Liver (tissue), 9 donors: ENCODE data around the gene SLC45A1. TPM values are rescaled to one million over a fixed set of nuclear protein-coding genes. Genes with fewer than 3 reads are reported as not detected.

Experiments
- DNase-seq: peaks from one replicate; pipeline ENCODE4 v3.0.0-alpha.2; 2017; ENCODE audit warnings: low spot score
- H3K27ac ChIP-seq, 2 donors: one replicate each; pipeline ENCODE4 v1.7.0; 2013; ENCODE audit warnings: inconsistent platforms in 2 of 2, low read length in 2 of 2, control low read depth in 1 of 2, low read depth in 1 of 2, mild to moderate bottlenecking in 1 of 2
- H3K27me3 ChIP-seq, 4 donors: one replicate each; pipeline versions ENCODE4 v1.6.1 to v1.7.0; 2013; ENCODE audit warnings: low read length in 3 of 4, inconsistent platforms in 1 of 4, mild to moderate bottlenecking in 1 of 4, moderate library complexity in 1 of 4; ENCODE audit not compliant: control insufficient read depth in 4 of 4, insufficient read depth in 4 of 4
- H3K36me3 ChIP-seq, 4 donors: one replicate each; pipeline versions ENCODE4 v1.6.1 to v1.7.0; 2013; ENCODE audit warnings: low read length in 3 of 4, mild to moderate bottlenecking in 3 of 4, low read depth in 1 of 4, moderate library complexity in 1 of 4; ENCODE audit not compliant: control insufficient read depth in 4 of 4, insufficient read depth in 3 of 4
- H3K4me1 ChIP-seq, 4 donors: one replicate each; pipeline versions ENCODE4 v1.6.1 to v1.7.0; 2013; ENCODE audit warnings: low read length in 3 of 4, mild to moderate bottlenecking in 3 of 4, moderate library complexity in 1 of 4; ENCODE audit not compliant: control insufficient read depth in 4 of 4, insufficient read depth in 4 of 4
- H3K4me3 ChIP-seq, 3 donors: one replicate each; pipeline versions ENCODE4 v1.6.1 to v1.7.0; 2013; ENCODE audit warnings: low read length in 3 of 3, control low read depth in 1 of 3, low read depth in 1 of 3, mild to moderate bottlenecking in 1 of 3
- H3K9ac ChIP-seq, 2 donors: one replicate each; pipeline ENCODE4 v1.7.0; 2013; ENCODE audit warnings: low read length in 2 of 2, mild to moderate bottlenecking in 2 of 2, moderate library complexity in 2 of 2, control low read depth in 1 of 2, low read depth in 1 of 2
- H3K9me3 ChIP-seq, 4 donors: one replicate each; pipeline versions ENCODE4 v1.6.1 to v1.7.0; 2013; ENCODE audit warnings: low read length in 3 of 4; ENCODE audit not compliant: control insufficient read depth in 4 of 4
- CTCF ChIP-seq: fragments of 150-350 bp; IDR thresholded peaks from 2 replicates; pipeline ENCODE4 v1.5.1; 2017; ENCODE audit warnings: improper control_type of control experiment, low read depth, low read length; ENCODE audit not compliant: missing input control
- EGR1 ChIP-seq, 2 donors: IDR thresholded peaks; 2 replicates each; pipeline ENCODE4 v1.6.1; 2016 to 2018; ENCODE audit warnings: antibody characterized with exemption in 2 of 2, low read depth in 2 of 2
- FOXA1 ChIP-seq: IDR thresholded peaks from 2 replicates; pipeline ENCODE4 v1.6.1; 2016; ENCODE audit warnings: antibody characterized with exemption
- GABPA ChIP-seq, 2 donors: IDR thresholded peaks in 1 of 2; conservative IDR thresholded peaks in 1 of 2; 2 replicates each; pipeline ENCODE4 v1.6.1; 2016; ENCODE audit warnings: antibody characterized with exemption in 2 of 2, mild to moderate bottlenecking in 1 of 2, moderate library complexity in 1 of 2
- HNF4A ChIP-seq, 2 donors: conservative IDR thresholded peaks; 2 replicates each; pipeline ENCODE4 v1.6.1; 2016; ENCODE audit warnings: antibody characterized with exemption in 2 of 2, mild to moderate bottlenecking in 2 of 2
- HNF4G ChIP-seq: IDR thresholded peaks from 2 replicates; pipeline ENCODE4 v1.6.1; 2016; ENCODE audit warnings: antibody characterized with exemption
- JUND ChIP-seq, 2 donors: IDR thresholded peaks; 2 replicates each; pipeline ENCODE4 v1.6.1; 2016; ENCODE audit warnings: antibody characterized with exemption in 2 of 2
- MAX ChIP-seq: IDR thresholded peaks from 2 replicates; pipeline ENCODE4 v1.6.1; 2016; ENCODE audit warnings: antibody characterized with exemption
- RAD21 ChIP-seq, 2 donors: IDR thresholded peaks; 2 replicates each; pipeline ENCODE4 v1.6.1; 2016; ENCODE audit warnings: antibody characterized with exemption in 2 of 2, mild to moderate bottlenecking in 2 of 2
- RXRA ChIP-seq, 2 donors: IDR thresholded peaks; 2 replicates each; pipeline ENCODE4 v1.6.1; 2017 to 2018; ENCODE audit warnings: antibody characterized with exemption in 2 of 2, mild to moderate bottlenecking in 1 of 2
- SP1 ChIP-seq: IDR thresholded peaks from 2 replicates; pipeline ENCODE4 v1.6.1; 2018; ENCODE audit warnings: antibody characterized with exemption, mild to moderate bottlenecking
- TAF1 ChIP-seq: conservative IDR thresholded peaks from 2 replicates; pipeline ENCODE4 v1.6.1; 2016; ENCODE audit warnings: antibody characterized with exemption, mild to moderate bottlenecking
- YY1 ChIP-seq: IDR thresholded peaks from 2 replicates; pipeline ENCODE4 v1.6.1; 2016; ENCODE audit warnings: antibody characterized with exemption, mild to moderate bottlenecking
- ZBTB33 ChIP-seq: IDR thresholded peaks from 2 replicates; pipeline ENCODE4 v1.6.1; 2016; ENCODE audit warnings: antibody characterized with exemption
- WGBS: extraction: QIAGEN DNeasy Blood & Tissue Kit; methylation state at CpG from one replicate; pipeline ENCODE4 v1.1.7; 2013; 5-methylcytosine and 5-hydroxymethylcytosine counted together
- polyA plus RNA-seq, 2 donors: library from polyadenylated mRNA; stranded (reverse) in 1 of 2; unstranded in 1 of 2; fragments of 200-250 nt in 1 of 2; fragments of >200 nt in 1 of 2; fragmentation: Nextera tagmentation in 1 of 2; extraction: Ambion mirVana in 1 of 2; gene quantifications; one replicate each; pipeline versions ENCODE4 v1.2.1 to v1.2.3, GENCODE V29; 2013 to 2015
- total RNA-seq, 2 donors: library from RNA; depleted of rRNA; stranded (reverse); fragments of >200 nt; gene quantifications; one replicate each; pipeline ENCODE4 v1.2.3, GENCODE V29; 2014
- TF ChIP-seq, protein P1 (sequence below): IDR thresholded peaks from 2 replicates; pipeline ENCODE4 v1.6.1; 2016; ENCODE audit warnings: antibody characterized with exemption
- TF ChIP-seq, protein P2 (sequence below): IDR thresholded peaks from 2 replicates; pipeline ENCODE4 v1.6.1; 2016; ENCODE audit warnings: antibody characterized with exemption, mild to moderate bottlenecking
- donor health status: healthy.
- donor health status: healthy.
- donor health status: healthy.
- donor health status: healthy.
- donor health status: healthy.

Gene SLC45A1
- total and polyA plus RNA-seq, 4 donors, result 0.08 to 0.29 (median 0.14) TPM; not detected in 1

- WGBS, result 84% methylated on average over 3 of the region's 3 CpGs
- H3K27me3 ChIP-seq, result no peaks in the 10 kb centered on the region
- TF ChIP-seq JUND (IDR thresholded peaks at IDR 0.05) (no peak), ZBTB33 (no peak), HNF4A (conservative IDR thresholded peaks at IDR 0.05) (no peak), CTCF (no peak), RXRA (IDR thresholded peaks at IDR 0.05) (no peak), GABPA (IDR thresholded peaks at IDR 0.05 in 1 of 2, conservative IDR thresholded peaks at IDR 0.05 in 1 of 2) (no peak), FOXA1 (no peak), HNF4G (no peak), RAD21 (IDR thresholded peaks at IDR 0.05) (no peak), MAX (no peak), TAF1 (no peak), YY1 (no peak), EGR1 (IDR thresholded peaks at IDR 0.05; ENCODE audit: low read depth in 2 of 2) (no peak)
- TF ChIP-seq, protein P1, sequence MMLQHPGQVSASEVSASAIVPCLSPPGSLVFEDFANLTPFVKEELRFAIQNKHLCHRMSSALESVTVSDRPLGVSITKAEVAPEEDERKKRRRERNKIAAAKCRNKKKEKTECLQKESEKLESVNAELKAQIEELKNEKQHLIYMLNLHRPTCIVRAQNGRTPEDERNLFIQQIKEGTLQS, result no peak
- TF ChIP-seq, protein P2, sequence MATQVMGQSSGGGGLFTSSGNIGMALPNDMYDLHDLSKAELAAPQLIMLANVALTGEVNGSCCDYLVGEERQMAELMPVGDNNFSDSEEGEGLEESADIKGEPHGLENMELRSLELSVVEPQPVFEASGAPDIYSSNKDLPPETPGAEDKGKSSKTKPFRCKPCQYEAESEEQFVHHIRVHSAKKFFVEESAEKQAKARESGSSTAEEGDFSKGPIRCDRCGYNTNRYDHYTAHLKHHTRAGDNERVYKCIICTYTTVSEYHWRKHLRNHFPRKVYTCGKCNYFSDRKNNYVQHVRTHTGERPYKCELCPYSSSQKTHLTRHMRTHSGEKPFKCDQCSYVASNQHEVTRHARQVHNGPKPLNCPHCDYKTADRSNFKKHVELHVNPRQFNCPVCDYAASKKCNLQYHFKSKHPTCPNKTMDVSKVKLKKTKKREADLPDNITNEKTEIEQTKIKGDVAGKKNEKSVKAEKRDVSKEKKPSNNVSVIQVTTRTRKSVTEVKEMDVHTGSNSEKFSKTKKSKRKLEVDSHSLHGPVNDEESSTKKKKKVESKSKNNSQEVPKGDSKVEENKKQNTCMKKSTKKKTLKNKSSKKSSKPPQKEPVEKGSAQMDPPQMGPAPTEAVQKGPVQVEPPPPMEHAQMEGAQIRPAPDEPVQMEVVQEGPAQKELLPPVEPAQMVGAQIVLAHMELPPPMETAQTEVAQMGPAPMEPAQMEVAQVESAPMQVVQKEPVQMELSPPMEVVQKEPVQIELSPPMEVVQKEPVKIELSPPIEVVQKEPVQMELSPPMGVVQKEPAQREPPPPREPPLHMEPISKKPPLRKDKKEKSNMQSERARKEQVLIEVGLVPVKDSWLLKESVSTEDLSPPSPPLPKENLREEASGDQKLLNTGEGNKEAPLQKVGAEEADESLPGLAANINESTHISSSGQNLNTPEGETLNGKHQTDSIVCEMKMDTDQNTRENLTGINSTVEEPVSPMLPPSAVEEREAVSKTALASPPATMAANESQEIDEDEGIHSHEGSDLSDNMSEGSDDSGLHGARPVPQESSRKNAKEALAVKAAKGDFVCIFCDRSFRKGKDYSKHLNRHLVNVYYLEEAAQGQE, result no peak
- H3K4me3 ChIP-seq, result no peak overlapping the region
- no peak overlapping the region for H3K27ac ChIP-seq
- H3K36me3 ChIP-seq, result no peaks in the 10 kb centered on the region
- no peak overlapping the region for H3K9ac ChIP-seq
- DNase-seq, result no peak
- peaks cover 0 to 13% (median 8%) of the 10 kb centered on the region in 4 donors for H3K4me1 ChIP-seq
- no peaks in the 10 kb centered on the region for H3K9me3 ChIP-seq
These were observed 3.7 kb downstream of the SLC45A1 start for GRCh38 chr1:8321612-8322011.

DNA sequence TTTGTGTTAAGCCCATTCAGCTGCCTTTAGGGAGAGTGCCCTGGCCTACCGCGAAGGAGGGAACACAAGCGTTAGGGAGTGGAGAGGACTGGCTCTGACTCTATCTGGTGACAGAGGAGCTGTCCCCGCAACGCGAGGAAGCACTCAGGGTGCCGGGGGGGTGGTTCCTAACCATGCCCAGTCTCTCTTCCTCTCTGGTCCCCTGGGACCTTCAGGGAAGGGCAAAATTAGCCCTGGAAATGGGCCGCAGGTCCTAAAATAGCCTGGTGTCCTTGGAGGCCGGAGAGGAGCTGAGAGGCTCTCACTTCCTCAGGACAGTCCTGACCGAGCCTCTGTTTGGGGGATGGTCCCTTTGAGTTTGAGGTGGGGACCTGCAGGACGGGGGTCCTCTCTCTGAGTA is 5.8 kb downstream of the SLC45A1 start:
- Histone ChIP-seq H3K9me3 (no peaks in the 10 kb centered on the region), H3K4me3 (no peak overlapping the region), H3K4me1 (peaks cover 0 to under 1% (median 0%) of the 10 kb centered on the region in 4 donors), H3K36me3 (no peaks in the 10 kb centered on the region), H3K9ac (no peak overlapping the region), H3K27me3 (no peaks in the 10 kb centered on the region), H3K27ac (no peak overlapping the region)
- TF ChIP-seq SP1, result no peak
- TF ChIP-seq, protein P2, result no peak
- no peak for DNase-seq
- 68% methylated on average over 11 of the region's 11 CpGs for WGBS
